K562 (cell line): ENCODE data around the gene DENND6A. TPM values are rescaled to one million over a fixed set of nuclear protein-coding genes. Genes with fewer than 3 reads are reported as not detected.

ENCODE experiments used
- ATAC-seq: fragments of 200-7000 bp; cut with Tn5 transposase; 3 replicates; pipeline ENCODE4 v1.9.1; 2020; ENCODE audit warnings: moderate library complexity
- Bru-seq: library from RNA; stranded (reverse); fragments of 400-500 nt; gene quantifications from one replicate; lab custom pipeline; 2021; lab: Mats Ljungman, UMichigan
- BruChase-seq, 2 experiments: library from RNA; stranded (reverse); fragments of 400-500 nt; gene quantifications; one replicate each; lab custom pipeline; 2021; lab: Mats Ljungman, UMichigan
- BruUV-seq: library from RNA; stranded (reverse); fragments of 400-500 nt; replicated peaks from 2 replicates; lab custom pipeline; 2021; lab: Mats Ljungman, UMichigan
- CTCF ChIA-PET: fragments of 300-600 bp; formaldehyde crosslinking; extraction: SDS; loops from one replicate; lab custom pipeline; 2021; ENCODE audit warnings: low intra/inter-chr PET ratio; lab: Yijun Ruan, JAX
- POLR2A ChIA-PET: fragments of 300-600, 350-650 bp; sonication (Branson Sonifier 250); formaldehyde crosslinking; extraction: SDS; loops from one replicate; lab custom pipeline; 2021; ENCODE audit warnings: antibody characterized with exemption, inconsistent platforms; lab: Yijun Ruan, JAX
- DNase-seq, 4 experiments: peaks; one replicate each; pipeline versions ENCODE4 v3.0.0 to v3.0.0-alpha.2; 2011 to 2018; ENCODE audit warnings: low spot score in 3 of 4, mixed read lengths in 3 of 4; ENCODE audit errors: extremely low read depth in 1 of 4
- FAIRE-seq: peaks from 2 replicates; lab custom pipeline; 2011; peaks lifted over from hg19 to GRCh38; lab: Jason Lieb, UNC
- H2AFZ ChIP-seq: 2 replicates; pipeline ENCODE4 v1.6.0; 2011; ENCODE audit warnings: low read depth, low read length, control low read depth, inconsistent platforms
- H3K27ac ChIP-seq: fragments of 200-600 bp; 3 replicates; pipeline ENCODE4 v1.8.0; 2011; ENCODE audit warnings: low read depth, mild to moderate bottlenecking, control low read depth, inconsistent platforms, low read length, moderate library complexity, mixed read lengths; ENCODE audit errors: extremely low read depth
- H3K27me3 ChIP-seq, 2 experiments: fragments of 300-600 bp in 1 of 2; 2 replicates in 1 of 2; 3 replicates in 1 of 2; pipeline versions ENCODE4 v1.6.0 to v1.8.0; 2011; ENCODE audit warnings: inconsistent platforms in 2 of 2, low read length in 2 of 2, mild to moderate bottlenecking in 1 of 2, mixed read lengths in 1 of 2, moderate library complexity in 1 of 2; ENCODE audit not compliant: control insufficient read depth in 2 of 2, insufficient read depth in 2 of 2
- H3K36me3 ChIP-seq: fragments of 300-600 bp; 3 replicates; pipeline ENCODE4 v1.8.0; 2011; ENCODE audit warnings: mild to moderate bottlenecking, low read length, inconsistent platforms; ENCODE audit not compliant: control insufficient read depth, insufficient read depth
- H3K4me1 ChIP-seq, 2 experiments: fragments of 200-600 bp in 1 of 2; replicated peaks in 1 of 2; 2 replicates in 1 of 2; 3 replicates in 1 of 2; pipeline versions ENCODE4 v1.5.1 to v1.8.0; 2011; ENCODE audit warnings: inconsistent platforms in 2 of 2, low read length in 2 of 2, mild to moderate bottlenecking in 1 of 2, mixed read lengths in 1 of 2, moderate library complexity in 1 of 2; ENCODE audit not compliant: control insufficient read depth in 2 of 2, insufficient read depth in 2 of 2
- H3K4me2 ChIP-seq: 2 replicates; pipeline ENCODE4 v1.6.1; 2011; ENCODE audit warnings: low read length, control low read depth, inconsistent platforms, mixed read lengths; ENCODE audit not compliant: insufficient read depth
- H3K4me3 ChIP-seq: fragments of 200-600 bp; sonication (generic), shearing (Covaris generic); 2 replicates; pipeline ENCODE4 v1.5.1; 2016; ENCODE audit warnings: control low read depth, inconsistent platforms
- H3K79me2 ChIP-seq: fragments of 200-600 bp; 3 replicates; pipeline ENCODE4 v1.8.0; 2011; ENCODE audit warnings: low read length, inconsistent platforms; ENCODE audit not compliant: control insufficient read depth, insufficient read depth
- H3K9ac ChIP-seq, 2 experiments: 2 replicates each; pipeline versions ENCODE4 v1.6.0 to v1.6.1; 2011; ENCODE audit warnings: low read depth in 2 of 2, low read length in 2 of 2, control low read depth in 1 of 2, inconsistent platforms in 1 of 2, mild to moderate bottlenecking in 1 of 2, mixed read lengths in 1 of 2; ENCODE audit not compliant: insufficient read depth in 1 of 2
- H3K9me1 ChIP-seq: one replicate; pipeline ENCODE4 v1.6.0; 2011; ENCODE audit warnings: inconsistent platforms, mild to moderate bottlenecking, low read length, moderate library complexity; ENCODE audit not compliant: control insufficient read depth, insufficient read depth
- H3K9me3 ChIP-seq: replicated peaks from 2 replicates; pipeline ENCODE4 v1.5.1; 2011; ENCODE audit warnings: low read depth, low read length, inconsistent platforms; ENCODE audit not compliant: control insufficient read depth, insufficient read depth
- H4K20me1 ChIP-seq: replicated peaks from 2 replicates; pipeline ENCODE4 v1.6.1; 2011; ENCODE audit warnings: low read length, inconsistent platforms, mixed read lengths; ENCODE audit not compliant: control insufficient read depth, insufficient read depth
- CREB1 ChIP-seq, 2 experiments: sonication (generic) in 1 of 2; formaldehyde crosslinking in 1 of 2; IDR thresholded peaks; 2 replicates each; pipeline versions ENCODE4 v1.6.1 to v1.8.0; 2012 to 2022; ENCODE audit warnings: inconsistent platforms in 1 of 2, mild to moderate bottlenecking in 1 of 2, missing genetic modification reagents in 1 of 2, moderate library complexity in 1 of 2
- HNRNPL ChIP-seq: fragments of 200-400 bp; formaldehyde crosslinking; IDR thresholded peaks from 2 replicates; pipeline ENCODE4 v1.6.1; 2017; ENCODE audit warnings: low read depth, mild to moderate bottlenecking, low read length
- NFIX ChIP-seq: fragments of 250-450 bp; sonication (Bioruptor Pico); IDR thresholded peaks from 2 replicates; pipeline ENCODE4 v1.4.0; 2020; ENCODE audit warnings: low read depth, mild to moderate bottlenecking, moderate library complexity
- RCOR1 ChIP-seq, 2 experiments: IDR thresholded peaks; 2 replicates each; pipeline ENCODE4 v1.6.1; 2012; ENCODE audit warnings: low read depth in 2 of 2, low read length in 2 of 2, borderline replicate concordance in 1 of 2, improper control_type of control experiment in 1 of 2
- SPI1 ChIP-seq: IDR thresholded peaks from 2 replicates; pipeline ENCODE4 v1.6.1; 2011; ENCODE audit warnings: low read depth, low read length, control low read depth, borderline replicate concordance
- WGBS: fragments of 100-300 bp; shearing (Covaris generic); methylation state at CpG from one replicate; pipeline ENCODE4 v1.1.6; 2016; ENCODE audit warnings: low coverage, mixed read lengths; ENCODE audit not compliant: insufficient coverage; ENCODE audit errors: missing lambda C conversion rate; 5-methylcytosine and 5-hydroxymethylcytosine counted together
- in situ Hi-C: fragments of 300-500 bp; cut with MboI; formaldehyde crosslinking; loops from 4 replicates; pipeline ENCODE4 v1.15.0; 2018; ENCODE audit warnings: inconsistent platforms, mixed read lengths
- intact Hi-C: fragments of 100-400 bp; cut with micrococcal nuclease; formaldehyde crosslinking; loops from 2 replicates; pipeline ENCODE4 v1.14.2; 2022
- long read RNA-seq, 3 experiments: library from polyadenylated mRNA in 2 of 3; library from RNA in 1 of 3; unstranded in 2 of 3; stranded (forward) in 1 of 3; transcript quantifications; one replicate each; pipeline ENCODE4 v2.0.0, GENCODE V29; 2019 to 2022
- polyA minus RNA-seq, 3 experiments: library from RNA; depleted of rRNA, polyadenylated mRNA; stranded (reverse); fragments of >200 nt; gene quantifications; 2 replicates each; pipeline ENCODE4 v1.2.3, GENCODE V29; 2011
- polyA plus RNA-seq, 8 experiments: library from polyadenylated mRNA; depleted of rRNA in 4 of 8; stranded (reverse) in 5 of 8; unstranded in 3 of 8; fragments of >200 nt; fragmentation: Nextera tagmentation in 2 of 8; fragmentation: Illumina TruSeq in 1 of 8; extraction: Ambion mirVana in 2 of 8; extraction: Trizol in 1 of 8; gene quantifications; 2 replicates each; pipeline versions ENCODE4 v1.2.1 to v1.2.3, GENCODE V29; 2011 to 2014; ENCODE audit warnings: inconsistent platforms in 1 of 8, missing spikeins in 1 of 8
- total RNA-seq, 7 experiments: library from RNA; depleted of rRNA in 6 of 7; stranded (reverse); fragments of >200 nt in 6 of 7; fragmentation: Illumina TruSeq in 2 of 7; extraction: Trizol in 2 of 7; gene quantifications; 2 replicates each; pipeline versions ENCODE4 v1.2.1 to v1.2.3, GENCODE V29; 2011 to 2021; ENCODE audit warnings: low replicate concordance in 1 of 7
- TF ChIP-seq, protein P1 (sequence below), 2 experiments: IDR thresholded peaks; 2 replicates each; pipeline ENCODE4 v1.6.1; 2011; ENCODE audit warnings: borderline replicate concordance in 1 of 2, control low read depth in 1 of 2, low read depth in 1 of 2, low read length in 1 of 2, mild to moderate bottlenecking in 1 of 2, mixed read lengths in 1 of 2, moderate library complexity in 1 of 2; ENCODE audit not compliant: insufficient read depth in 1 of 2, insufficient read length in 1 of 2, poor library complexity in 1 of 2, severe bottlenecking in 1 of 2; ENCODE audit errors: extremely low read depth in 1 of 2
- TF ChIP-seq, protein P2 (sequence below): fragments of 150-350 bp; conservative IDR thresholded peaks from 2 replicates; pipeline ENCODE4 v1.6.1; 2014; ENCODE audit warnings: low read length

Gene DENND6A, protein sequence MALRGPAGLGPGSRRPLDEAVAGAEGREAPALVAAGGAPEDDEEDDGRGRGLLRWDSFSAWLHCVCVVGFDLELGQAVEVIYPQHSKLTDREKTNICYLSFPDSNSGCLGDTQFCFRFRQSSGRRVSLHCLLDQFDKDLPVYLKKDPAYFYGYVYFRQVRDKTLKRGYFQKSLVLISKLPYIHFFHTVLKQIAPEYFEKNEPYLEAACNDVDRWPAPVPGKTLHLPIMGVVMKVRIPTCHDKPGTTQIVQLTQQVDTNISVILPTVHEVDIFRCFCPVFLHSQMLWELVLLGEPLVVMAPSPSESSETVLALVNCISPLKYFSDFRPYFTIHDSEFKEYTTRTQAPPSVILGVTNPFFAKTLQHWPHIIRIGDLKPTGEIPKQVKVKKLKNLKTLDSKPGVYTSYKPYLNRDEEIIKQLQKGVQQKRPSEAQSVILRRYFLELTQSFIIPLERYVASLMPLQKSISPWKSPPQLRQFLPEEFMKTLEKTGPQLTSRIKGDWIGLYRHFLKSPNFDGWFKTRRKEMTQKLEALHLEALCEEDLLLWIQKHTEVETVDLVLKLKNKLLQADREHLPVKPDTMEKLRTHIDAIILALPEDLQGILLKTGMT
- 20.0 and 40.2 TPM in 2 replicates for total RNA-seq (2011; cell fraction: chromatin; rRNA removed; ENCODE audit: low replicate concordance)
- 6.7 and 7.8 TPM in 2 replicates for total RNA-seq (2011; cell fraction: nucleolus; rRNA removed)
- 14.8 and 16.4 TPM in 2 replicates for total RNA-seq (2011; cell fraction: nucleoplasm; rRNA removed)
- 6.0 and 7.3 TPM in 2 replicates for total RNA-seq (2014; rRNA removed)
- 10.3 and 12.8 TPM in 2 replicates for total RNA-seq (2014; rRNA removed; fragmentation: Illumina TruSeq; extraction: Trizol)
- total RNA-seq (2015; rRNA removed; fragmentation: Illumina TruSeq; extraction: Trizol): 11.7 and 12.7 TPM in 2 replicates
- total RNA-seq (2021): 10.0 and 10.9 TPM in 2 replicates
- 10.0 and 15.5 TPM in 2 replicates for polyA plus RNA-seq (2011; rRNA removed)
- 7.7 and 9.7 TPM in 2 replicates for polyA plus RNA-seq (2011; cell fraction: cytosol; rRNA removed)
- polyA plus RNA-seq (2011; cell fraction: nucleus; rRNA removed): 6.4 and 10.3 TPM in 2 replicates
- polyA plus RNA-seq (2012): 7.0 and 19.0 TPM in 2 replicates
- polyA plus RNA-seq (2014; fragmentation: Illumina TruSeq; extraction: Trizol): 7.1 TPM in 2 replicates
- polyA plus RNA-seq (2014; fragmentation: Nextera tagmentation; extraction: Ambion mirVana): 1 to 10 TPM; 1.5 to 2.0 TPM
- polyA plus RNA-seq (2014; rRNA removed): 4.4 and 5.2 TPM in 2 replicates
- polyA minus RNA-seq (2011; rRNA and poly(A)+ RNA removed): 14.8 and 23.4 TPM in 2 replicates
- polyA minus RNA-seq (2011; cell fraction: cytosol; rRNA and poly(A)+ RNA removed): 6.7 and 10.7 TPM in 2 replicates
- 4.4 and 6.7 TPM in 2 replicates for polyA minus RNA-seq (2011; cell fraction: nucleus; rRNA and poly(A)+ RNA removed)
- Bru-seq, nascent RNA: percentile 64 among the genes with signal in this experiment
- percentile 71 among the genes with signal in this experiment for BruChase-seq, experiment 1, labeled RNA remaining after a 2-hour chase
- percentile 71 among the genes with signal in this experiment for BruChase-seq, experiment 2, labeled RNA remaining after a 6-hour chase
- long read RNA-seq, experiment 1, full-length matches to known transcripts: 1 of 12 reads
- long read RNA-seq, experiment 1, partial matches to known transcripts: 1 of 12 reads
- long read RNA-seq, experiment 1, other reads (novel, unspliced or antisense): 10 of 12 reads
- long read RNA-seq, experiment 2, partial matches to known transcripts: 0 of 11 reads
- long read RNA-seq, experiment 2, other reads (novel, unspliced or antisense): 11 of 11 reads
- long read RNA-seq, experiment 3, full-length matches to known transcripts: 1 of 4 reads
- long read RNA-seq, experiment 3, partial matches to known transcripts: 1 of 4 reads
- long read RNA-seq, experiment 3, other reads (novel, unspliced or antisense): 2 of 4 reads

DNA sequence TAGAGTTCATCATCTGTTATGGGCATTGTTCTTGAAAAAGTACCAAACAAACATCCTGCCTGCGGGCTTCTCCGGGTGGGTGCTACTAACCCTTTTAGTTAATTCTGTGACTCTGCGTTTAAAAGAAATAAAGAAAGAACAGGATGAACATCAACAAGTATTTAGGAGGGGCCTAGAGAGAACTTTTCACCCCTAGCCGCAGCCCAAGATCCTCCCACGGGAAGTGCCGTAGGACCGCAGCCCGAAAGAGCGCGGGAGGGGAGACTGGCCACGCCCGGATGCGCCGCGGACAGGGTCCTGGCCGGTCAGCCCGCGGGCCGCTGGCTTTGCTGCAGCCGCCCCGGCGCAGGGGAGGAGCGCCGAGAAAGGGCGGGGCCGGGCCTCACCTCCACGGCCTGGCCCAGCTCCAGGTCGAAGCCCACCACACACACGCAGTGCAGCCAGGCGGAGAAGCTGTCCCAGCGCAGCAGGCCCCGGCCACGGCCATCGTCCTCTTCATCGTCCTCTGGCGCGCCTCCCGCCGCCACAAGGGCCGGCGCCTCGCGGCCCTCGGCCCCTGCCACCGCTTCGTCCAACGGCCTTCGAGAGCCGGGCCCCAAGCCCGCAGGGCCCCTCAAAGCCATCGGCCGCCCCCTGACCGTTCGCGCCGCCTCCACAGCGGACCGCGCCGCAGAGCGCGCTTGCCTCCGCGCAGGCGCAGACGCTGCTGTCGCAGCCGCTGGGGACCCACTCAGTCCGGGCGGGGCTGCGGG, at the start of gene DENND6A:
DENND6A (minus strand) TSS at position 682 of the 752 bp plus-strand sequence; CDS start at position 623, 59 bp downstream.
- WGBS: under 1% methylated on average over 43 of the region's 71 CpGs
- Histone ChIP-seq H3K27ac (peak within 1 kb of the TSS; percentile 95), H3K9ac (peak within 1 kb of the TSS; percentile 80 to 98), H3K4me1 (peaks cover 4 to 7% of the 10 kb centered on the region in 2 experiments; a peak in 3 of 5 replicates), H2AFZ (peak within 1 kb of the TSS; percentile 78), H3K4me3 (peak within 1 kb of the TSS; percentile 73), H3K9me1 (no peaks in the 10 kb centered on the region), H4K20me1 (no peaks in the 10 kb centered on the region), H3K4me2 (peak within 1 kb of the TSS; percentile 80), H3K79me2 (peaks cover 48% of the 10 kb centered on the region), H3K27me3 (no peaks in the 10 kb centered on the region), H3K9me3 (no peaks in the 10 kb centered on the region), H3K36me3 (no peaks in the 10 kb centered on the region)
- CTCF ChIA-PET: no interaction called here
- BruUV-seq: no TSS peak
- peak; percentile 97 for ATAC-seq
- POLR2A ChIA-PET: interaction anchor here (0.6 to 1.4 kb wide), 5 partner anchors 13 to 514 kb away, joined by 3 to 10 read pairs (median 4); no protein-coding TSS in a partner anchor
- intact Hi-C loops: loop anchor here (5.0 kb wide), 2 partner anchors 65 to 95 kb away; partner anchors contain the start of genes ARF4 and SLMAP
- peak; percentile 92 to 95 (median 94) for DNase-seq
- peak; percentile 94 for FAIRE-seq
- in situ Hi-C loops: no loop called here
- TF ChIP-seq HNRNPL (0 out of 2 replicates have a peak, but pooled peaks have one; percentile 27), SPI1 (0 out of 2 replicates have a peak, but pooled peaks have one; percentile 18), CREB1 (IDR thresholded peaks at IDR 0.05) (no peak), CREB1 (CRISPR knock-in tag; IDR thresholded peaks at IDR 0.05) (0 out of 2 replicates have a peak, but pooled peaks have one; percentile 22), RCOR1 (IDR thresholded peaks at IDR 0.05; ENCODE audit: borderline replicate concordance in 1 of 2, low read depth in 2 of 2, low read length in 2 of 2) (peak in 1 of 2 experiments; percentile 28; a peak in 1 of 4 replicates), NFIX (no peak)
- TF ChIP-seq, protein P1, sequence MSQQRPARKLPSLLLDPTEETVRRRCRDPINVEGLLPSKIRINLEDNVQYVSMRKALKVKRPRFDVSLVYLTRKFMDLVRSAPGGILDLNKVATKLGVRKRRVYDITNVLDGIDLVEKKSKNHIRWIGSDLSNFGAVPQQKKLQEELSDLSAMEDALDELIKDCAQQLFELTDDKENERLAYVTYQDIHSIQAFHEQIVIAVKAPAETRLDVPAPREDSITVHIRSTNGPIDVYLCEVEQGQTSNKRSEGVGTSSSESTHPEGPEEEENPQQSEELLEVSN (IDR thresholded peaks at IDR 0.05; ENCODE audit: borderline replicate concordance in 1 of 2, extremely low read depth in 1 of 2, insufficient read depth in 1 of 2, insufficient read length in 1 of 2, low read depth in 1 of 2, low read length in 1 of 2, poor library complexity in 1 of 2, severe bottlenecking in 1 of 2): peak; percentile 75 to 79
- TF ChIP-seq, protein P2, sequence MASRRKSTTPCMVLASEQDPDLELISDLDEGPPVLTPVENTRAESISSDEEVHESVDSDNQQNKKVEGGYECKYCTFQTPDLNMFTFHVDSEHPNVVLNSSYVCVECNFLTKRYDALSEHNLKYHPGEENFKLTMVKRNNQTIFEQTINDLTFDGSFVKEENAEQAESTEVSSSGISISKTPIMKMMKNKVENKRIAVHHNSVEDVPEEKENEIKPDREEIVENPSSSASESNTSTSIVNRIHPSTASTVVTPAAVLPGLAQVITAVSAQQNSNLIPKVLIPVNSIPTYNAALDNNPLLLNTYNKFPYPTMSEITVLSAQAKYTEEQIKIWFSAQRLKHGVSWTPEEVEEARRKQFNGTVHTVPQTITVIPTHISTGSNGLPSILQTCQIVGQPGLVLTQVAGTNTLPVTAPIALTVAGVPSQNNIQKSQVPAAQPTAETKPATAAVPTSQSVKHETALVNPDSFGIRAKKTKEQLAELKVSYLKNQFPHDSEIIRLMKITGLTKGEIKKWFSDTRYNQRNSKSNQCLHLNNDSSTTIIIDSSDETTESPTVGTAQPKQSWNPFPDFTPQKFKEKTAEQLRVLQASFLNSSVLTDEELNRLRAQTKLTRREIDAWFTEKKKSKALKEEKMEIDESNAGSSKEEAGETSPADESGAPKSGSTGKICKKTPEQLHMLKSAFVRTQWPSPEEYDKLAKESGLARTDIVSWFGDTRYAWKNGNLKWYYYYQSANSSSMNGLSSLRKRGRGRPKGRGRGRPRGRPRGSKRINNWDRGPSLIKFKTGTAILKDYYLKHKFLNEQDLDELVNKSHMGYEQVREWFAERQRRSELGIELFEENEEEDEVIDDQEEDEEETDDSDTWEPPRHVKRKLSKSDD: 0 out of 2 replicates have a peak, but pooled peaks have one; percentile 40
